ENCODE data around the gene DOCK9. TPM values are rescaled to one million over a fixed set of nuclear protein-coding genes. Genes with fewer than 3 reads are reported as not detected.

Gene DOCK9
- total RNA-seq, 2 experiments from 2014 or later, result 33.4 to 36.9 TPM

DNA sequence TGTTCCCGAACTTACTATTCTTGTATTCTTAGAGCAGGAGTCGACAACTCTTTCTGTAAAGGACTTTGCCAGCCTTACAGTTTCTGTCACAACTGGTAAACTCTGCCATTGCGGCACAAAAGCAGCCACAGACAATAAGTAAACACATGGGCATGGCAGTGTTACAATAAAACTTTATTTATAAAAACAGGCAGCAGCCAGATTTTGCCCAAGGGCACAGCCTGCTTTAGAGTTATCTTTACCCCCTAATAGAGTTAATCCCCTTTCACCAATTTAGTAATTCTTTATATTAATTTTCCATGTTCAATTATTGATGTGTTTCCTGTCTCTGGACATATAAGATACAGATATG lies 19.4 kb downstream of the DOCK9 start:
- H3K4me1 Mint-ChIP-seq (ENCODE audit: low read depth), result peaks cover 16% of the 10 kb centered on the region
- no peak overlapping the region for H3K27ac Mint-ChIP-seq

DNA sequence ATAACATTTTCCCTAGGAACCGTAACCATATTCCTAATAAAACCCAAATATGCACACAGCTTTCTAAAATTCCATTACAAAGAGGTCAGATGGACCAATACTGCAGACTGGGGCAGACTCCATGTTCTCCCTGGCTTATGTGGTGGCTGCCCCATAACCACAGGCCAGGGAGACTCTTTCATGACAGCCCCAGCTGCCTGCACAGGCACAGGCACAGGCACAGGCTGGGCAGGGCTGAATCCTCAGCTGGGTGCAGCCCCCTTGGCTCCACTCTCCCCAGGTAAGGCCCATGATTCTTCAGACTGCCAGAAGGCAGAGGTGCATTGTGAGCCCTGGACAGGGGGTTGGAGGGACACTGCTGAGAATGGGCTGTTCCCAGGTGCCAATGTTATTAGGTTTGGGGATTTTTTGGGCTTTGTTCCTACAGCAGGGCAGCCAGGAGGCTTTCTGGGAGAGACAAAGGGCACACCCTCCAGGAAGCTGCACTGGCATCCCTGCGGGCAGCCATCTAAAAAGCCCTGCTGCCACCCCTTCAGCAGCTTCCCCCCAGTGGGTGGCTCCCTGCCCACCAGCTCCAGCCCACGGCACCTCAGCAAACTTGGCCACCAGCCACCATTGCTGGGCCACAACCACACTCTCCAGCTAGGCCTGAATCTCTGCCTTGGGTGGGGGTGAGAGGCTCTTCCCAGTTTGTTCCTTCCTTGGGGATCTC lies 20.0 kb downstream of the DOCK9 start:
- Mint-ChIP-seq H3K4me1 (ENCODE audit: low read depth) (peaks cover 16% of the 10 kb centered on the region), H3K27ac (no peak overlapping the region), H3K36me3 (ENCODE audit: low read depth) (peaks cover 5% of the 10 kb centered on the region), H3K4me3 (no peak overlapping the region), H3K9me3 (no peaks in the 10 kb centered on the region), H3K27me3 (no peaks in the 10 kb centered on the region)
- intact Hi-C loops (cut with micrococcal nuclease), result no loop called here
- CTCF ChIA-PET, result no interaction called here
- TF ChIP-seq, protein P1, sequence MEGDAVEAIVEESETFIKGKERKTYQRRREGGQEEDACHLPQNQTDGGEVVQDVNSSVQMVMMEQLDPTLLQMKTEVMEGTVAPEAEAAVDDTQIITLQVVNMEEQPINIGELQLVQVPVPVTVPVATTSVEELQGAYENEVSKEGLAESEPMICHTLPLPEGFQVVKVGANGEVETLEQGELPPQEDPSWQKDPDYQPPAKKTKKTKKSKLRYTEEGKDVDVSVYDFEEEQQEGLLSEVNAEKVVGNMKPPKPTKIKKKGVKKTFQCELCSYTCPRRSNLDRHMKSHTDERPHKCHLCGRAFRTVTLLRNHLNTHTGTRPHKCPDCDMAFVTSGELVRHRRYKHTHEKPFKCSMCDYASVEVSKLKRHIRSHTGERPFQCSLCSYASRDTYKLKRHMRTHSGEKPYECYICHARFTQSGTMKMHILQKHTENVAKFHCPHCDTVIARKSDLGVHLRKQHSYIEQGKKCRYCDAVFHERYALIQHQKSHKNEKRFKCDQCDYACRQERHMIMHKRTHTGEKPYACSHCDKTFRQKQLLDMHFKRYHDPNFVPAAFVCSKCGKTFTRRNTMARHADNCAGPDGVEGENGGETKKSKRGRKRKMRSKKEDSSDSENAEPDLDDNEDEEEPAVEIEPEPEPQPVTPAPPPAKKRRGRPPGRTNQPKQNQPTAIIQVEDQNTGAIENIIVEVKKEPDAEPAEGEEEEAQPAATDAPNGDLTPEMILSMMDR (IDR thresholded peaks at IDR 0.05), result no peak
- ATAC-seq (no peak), DNase-seq (no peak)
- POLR2A ChIA-PET, result no interaction called here

More for the DNA sequence above, 19.4 kb downstream of the DOCK9 start:
- ATAC-seq, result no peak
- ChIA-PET CTCF (no interaction called here), POLR2A (no interaction called here)
- TF ChIP-seq, protein P1 (IDR thresholded peaks at IDR 0.05), result no peak
- no peaks in the 10 kb centered on the region for H3K27me3 Mint-ChIP-seq
- H3K4me3 Mint-ChIP-seq, result no peak overlapping the region
- no peaks in the 10 kb centered on the region for H3K9me3 Mint-ChIP-seq
- DNase-seq, result no peak
- peaks cover 5% of the 10 kb centered on the region for H3K36me3 Mint-ChIP-seq (ENCODE audit: low read depth)
- intact Hi-C loops (cut with micrococcal nuclease), result no loop called here

DNA sequence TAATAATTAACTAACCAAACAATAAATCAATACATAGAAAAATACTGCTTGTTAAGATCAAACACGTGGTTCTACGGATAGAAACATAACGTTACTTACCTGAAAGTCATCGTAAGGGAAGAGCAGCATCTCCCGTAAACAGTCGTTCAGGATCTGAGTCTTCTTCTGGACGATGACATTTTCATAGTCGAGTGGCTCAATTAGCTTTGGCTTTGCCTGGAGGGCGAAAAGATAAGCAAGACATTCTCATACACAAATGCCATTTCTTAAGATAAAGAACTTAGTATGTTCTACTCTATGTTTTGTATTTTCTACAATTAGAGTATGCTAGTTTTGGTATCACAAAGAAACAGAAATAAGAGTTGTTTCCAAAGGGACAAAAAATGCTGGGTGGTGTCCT lies 22.5 kb downstream of the DOCK9 start:
- Mint-ChIP-seq H3K4me3 (no peak overlapping the region), H3K4me1 (ENCODE audit: low read depth) (peaks cover 10% of the 10 kb centered on the region), H3K27ac (no peak overlapping the region), H3K9me3 (no peaks in the 10 kb centered on the region), H3K27me3 (no peaks in the 10 kb centered on the region), H3K36me3 (ENCODE audit: low read depth) (peaks cover 7% of the 10 kb centered on the region)
- POLR2A ChIA-PET, result no interaction called here
- DNase-seq (no peak), ATAC-seq (no peak)
- intact Hi-C loops (cut with micrococcal nuclease), result no loop called here
- TF ChIP-seq, protein P1 (IDR thresholded peaks at IDR 0.05), result no peak
- CTCF ChIA-PET, result interaction anchor here (1.2 kb wide), 1 partner anchor 81 kb away, joined by 3 read pairs; no protein-coding TSS in a partner anchor

DNA sequence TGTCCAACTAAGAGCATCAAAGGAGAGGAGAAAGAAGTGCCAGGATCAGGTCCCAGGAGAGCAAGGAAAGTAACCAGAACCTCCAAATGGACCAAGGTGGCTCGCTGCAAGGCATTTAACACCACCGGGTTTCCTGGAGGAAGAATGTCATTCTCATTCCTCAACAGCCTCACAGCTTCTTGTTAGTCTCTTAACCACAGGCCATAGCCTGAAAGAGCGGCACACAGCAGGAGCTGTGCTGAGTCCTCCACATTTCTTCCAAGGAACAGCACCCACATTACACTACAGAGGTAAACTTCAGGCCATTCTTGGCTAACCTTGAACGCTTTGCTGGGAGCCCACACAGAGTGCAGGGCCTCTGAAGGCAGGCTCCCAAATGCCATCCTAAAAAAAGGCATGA lies 23.6 kb downstream of the DOCK9 start:
- POLR2A ChIA-PET, result no interaction called here
- H3K27ac Mint-ChIP-seq, result no peak overlapping the region

DNA sequence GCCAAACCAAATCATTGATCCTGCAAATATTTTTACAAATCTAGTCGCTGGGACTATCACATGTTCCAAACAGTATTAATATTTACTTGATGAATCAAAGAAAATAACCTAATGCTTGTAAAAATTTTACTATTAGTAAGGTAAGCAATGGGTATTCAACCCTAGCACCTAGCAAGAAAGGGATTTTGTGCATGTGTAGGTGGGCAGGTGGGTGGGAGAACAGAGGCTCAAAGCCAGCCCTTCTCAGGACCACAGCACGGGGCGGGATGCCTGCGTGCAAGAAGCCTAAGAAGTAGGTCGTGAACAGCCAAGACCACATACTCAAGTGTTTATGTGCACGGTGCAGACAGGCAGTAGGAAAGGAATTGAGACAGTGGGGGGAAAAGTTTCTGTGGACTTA lies 26.6 kb downstream of the DOCK9 start:
- Mint-ChIP-seq H3K27ac (no peak overlapping the region), H3K9me3 (no peaks in the 10 kb centered on the region), H3K4me1 (ENCODE audit: low read depth) (peaks cover 9% of the 10 kb centered on the region), H3K27me3 (no peaks in the 10 kb centered on the region), H3K4me3 (no peak overlapping the region), H3K36me3 (ENCODE audit: low read depth) (peaks cover 11% of the 10 kb centered on the region)
- TF ChIP-seq, protein P1 (IDR thresholded peaks at IDR 0.05), result no peak
- ATAC-seq (no peak), DNase-seq (no peak)
- ChIA-PET CTCF (no interaction called here), POLR2A (no interaction called here)
- intact Hi-C loops (cut with micrococcal nuclease), result no loop called here

More for the DNA sequence above, 23.6 kb downstream of the DOCK9 start:
- intact Hi-C loops (cut with micrococcal nuclease), result no loop called here
- Mint-ChIP-seq H3K9me3 (no peaks in the 10 kb centered on the region), H3K4me3 (no peak overlapping the region), H3K27me3 (no peaks in the 10 kb centered on the region), H3K4me1 (ENCODE audit: low read depth) (peaks cover 5% of the 10 kb centered on the region), H3K36me3 (ENCODE audit: low read depth) (peaks cover 7% of the 10 kb centered on the region)
- no peak for DNase-seq
- ATAC-seq, result no peak
- TF ChIP-seq, protein P1 (IDR thresholded peaks at IDR 0.05), result no peak
- CTCF ChIA-PET, result no interaction called here

All from activated CD8-positive, alpha-beta T cell treated with anti-CD3 and anti-CD28 coated beads for 36 hours (primary cell).